ENCODE data around the gene MIEF1. TPM values are rescaled to one million over a fixed set of nuclear protein-coding genes. Genes with fewer than 3 reads are reported as not detected.

MIEF1 gene
- total and polyA plus RNA-seq, 2 donors (not counting 1 experiment from before 2014, with no cell fraction given), result 9.8 to 37.2 TPM

GRCh38 chr22:39534092-39534506, 32.0 kb downstream of the MIEF1 start:
- WGBS (ENCODE audit: insufficient coverage), result 94% methylated on average over 10 of the region's 12 CpGs
- Histone ChIP-seq H3K36me3 (replicated peaks in 1 of 2; ENCODE audit: control extremely low read depth in 1 of 2, control insufficient read depth in 1 of 2, extremely low read depth in 1 of 2, insufficient read depth in 2 of 2, low read length in 1 of 2) (peaks cover 0 to 22% of the 10 kb centered on the region in 2 experiments), H3K9me3 (ENCODE audit: control extremely low read depth in 1 of 3, control insufficient read depth in 2 of 3, insufficient read depth in 1 of 3, low read length in 2 of 3) (no peaks in the 10 kb centered on the region), H3K4me1 (ENCODE audit: control insufficient read depth in 2 of 2, insufficient read depth in 2 of 2, low read length in 2 of 2) (peaks cover 29 to 42% of the 10 kb centered on the region in 2 donors), H3K4me2 (replicated peaks; ENCODE audit: low read depth, low read length, poor library complexity, severe bottlenecking) (no peak overlapping the region), H3K27me3 (replicated peaks in 1 of 4; ENCODE audit: control extremely low read depth in 1 of 4, control insufficient read depth in 3 of 4, insufficient read depth in 4 of 4, low read length in 3 of 4) (peaks cover 0 to 5% (median 0%) of the 10 kb centered on the region in 4 experiments), H3K79me2 (ENCODE audit: control insufficient read depth, insufficient read depth, low read length) (peaks cover 33% of the 10 kb centered on the region), H3K4me3 (ENCODE audit: control extremely low read depth in 1 of 5, extremely low read depth in 1 of 5, insufficient read depth in 1 of 5, low read depth in 2 of 5, low read length in 4 of 5) (no peak overlapping the region), H4K20me1 (ENCODE audit: control insufficient read depth, insufficient read depth, low read length, poor library complexity, severe bottlenecking) (peaks cover 27% of the 10 kb centered on the region), H3K9ac (ENCODE audit: low read length) (no peak overlapping the region), H3K27ac (ENCODE audit: low read length in 2 of 2) (no peak overlapping the region), H2AFZ (ENCODE audit: insufficient read depth, low read depth, low read length, poor library complexity, severe bottlenecking) (no peak overlapping the region)
- intact Hi-C loops (cut with micrococcal nuclease), result loop anchor here (1.0 to 5.0 kb wide), 5 partner anchors 407 to 1103 kb away; partner anchors contain the start of genes MRTFA and TNRC6B
- Mint-ChIP-seq H3K27ac (no peak overlapping the region), H3K27me3 (no peaks in the 10 kb centered on the region), H3K9me3 (ENCODE audit: insufficient read depth) (no peaks in the 10 kb centered on the region), H3K4me3 (peak overlapping the region; percentile 49), H3K4me1 (peaks cover 37% of the 10 kb centered on the region)
- ChIA-PET CTCF (interaction anchor here (0.6 to 13.4 kb wide), 27 partner anchors 9 to 814 kb away, joined by 3 to 328 read pairs (median 4); partner anchors contain the start of genes ADSL, ATF4, MIEF1 and RPL3), POLR2A (interaction anchor here (0.6 to 6.3 kb wide), 5 partner anchors 14 to 510 kb away, joined by 3 to 57 read pairs (median 9); partner anchors contain the start of gene ATF4)
- DNase-seq, result no peak
- no peak for ATAC-seq (ENCODE audit: low read depth)
- TF ChIP-seq EZH2 (IDR thresholded peaks at IDR 0.05; ENCODE audit: borderline replicate concordance, insufficient read depth, low read depth, low read length, poor library complexity, severe bottlenecking), result no peak
- TF ChIP-seq CTCF (IDR thresholded peaks at IDR 0.05), result no peak

All from B cell (primary cell).